GM04503 (cell line): ENCODE measurements around the gene SDHB.
"Not testable (repeated sequence)": the region's sequence is repeated elsewhere in the genome, so short reads cannot be mapped to it uniquely, and the experiment has no call there.

Experiments
- DNase-seq: peaks from one replicate; pipeline ENCODE4 v3.0.0-alpha.2; 2012; ENCODE audit warnings: low read depth

SDHB gene

GRCh38 chr1:17075470-17076255 is 21.8 kb upstream of the SDHB start:
- no peak for DNase-seq

GRCh38 chr1:17071794-17072193 is 18.0 kb upstream of the SDHB start:
- DNase-seq, result no peak

GRCh38 chr1:17070163-17070525 is 16.3 kb upstream of the SDHB start:
- no peak for DNase-seq

GRCh38 chr1:17069452-17070162 is 15.8 kb upstream of the SDHB start:
- DNase-seq, result no peak

GRCh38 chr1:17068789-17069188 is 15.0 kb upstream of the SDHB start:
- no peak for DNase-seq

- DNase-seq, result no peak
Observed at GRCh38 chr1:17067465-17068240, 13.8 kb upstream of the SDHB start.

GRCh38 chr1:17067069-17067426 is 13.2 kb upstream of the SDHB start:
- DNase-seq, result no peak

- DNase-seq, result no peak
Observed at GRCh38 chr1:17066361-17067068, 12.7 kb upstream of the SDHB start.

GRCh38 chr1:17065666-17066065 is 11.8 kb upstream of the SDHB start:
- no peak for DNase-seq

GRCh38 chr1:17062751-17063150 is 8.9 kb upstream of the SDHB start:
- not testable (repeated sequence) for DNase-seq

- no peak for DNase-seq
Observed at GRCh38 chr1:17061892-17062291, 8.1 kb upstream of the SDHB start.

- no peak for DNase-seq
Observed at GRCh38 chr1:17061486-17061885, 7.7 kb upstream of the SDHB start.

- no peak for DNase-seq
Observed at GRCh38 chr1:17060306-17060749, 6.5 kb upstream of the SDHB start.

GRCh38 chr1:17059391-17060305 is 5.8 kb upstream of the SDHB start:
- DNase-seq, result no peak

- DNase-seq, result no peak
Observed at GRCh38 chr1:17056551-17056950, 2.7 kb upstream of the SDHB start.

- DNase-seq, result no peak
Observed at GRCh38 chr1:17055801-17056200, 2.0 kb upstream of the SDHB start.

GRCh38 chr1:17053086-17053684 is 647 bp downstream of the SDHB start:
- DNase-seq, result no peak

GRCh38 chr1:17052641-17053040 is 1.2 kb downstream of the SDHB start:
- no peak for DNase-seq

- DNase-seq, result no peak
Observed at GRCh38 chr1:17052038-17052437, 1.8 kb downstream of the SDHB start.

- no peak for DNase-seq
Observed at GRCh38 chr1:17047924-17048323, 5.9 kb downstream of the SDHB start.

- DNase-seq, result no peak
Observed at GRCh38 chr1:17046334-17046657, 7.5 kb downstream of the SDHB start.
